WI38 (cell line): Measurements from ENCODE around the gene SLC34A1.
"Not testable (repeated sequence)": the region's sequence is repeated elsewhere in the genome, so short reads cannot be mapped to it uniquely, and the experiment has no call there.

Experiments
- H3K4me3 ChIP-seq: 2 replicates; pipeline ENCODE4 v1.5.1; 2011; ENCODE audit warnings: low read depth, mild to moderate bottlenecking, control low read depth, low read length
- CTCF ChIP-seq: IDR thresholded peaks from 2 replicates; pipeline ENCODE4 v1.5.1; 2012; ENCODE audit warnings: low read depth, mild to moderate bottlenecking, control low read depth, low read length

SLC34A1 gene

GRCh38 chr5:177409043-177409801, 25.0 kb downstream of the SLC34A1 start, which contains the start of gene F12:
TSS of gene F12 (minus strand) at chr5:177409564. CDS start at chr5:177409527, 37 bp downstream.
- no peak within 1 kb of the TSS for H3K4me3 ChIP-seq
- TF ChIP-seq CTCF = no peak

- H3K4me3 ChIP-seq = no peak overlapping the region
- no peak for TF ChIP-seq CTCF
These were observed 26.3 kb downstream of the SLC34A1 start for GRCh38 chr5:177410575-177410974.

GRCh38 chr5:177412603-177413233, 28.5 kb downstream of the SLC34A1 start:
- H3K4me3 ChIP-seq = no peak overlapping the region
- no peak for TF ChIP-seq CTCF

- TF ChIP-seq CTCF = no peak
- H3K4me3 ChIP-seq = no peak overlapping the region
These were observed 30.2 kb downstream of the SLC34A1 start for GRCh38 chr5:177414481-177414880.

GRCh38 chr5:177417081-177417480, 32.8 kb downstream of the SLC34A1 start:
- H3K4me3 ChIP-seq = not testable (repeated sequence)

GRCh38 chr5:177419046-177419445, 34.8 kb downstream of the SLC34A1 start:
- H3K4me3 ChIP-seq = no peak overlapping the region
- TF ChIP-seq CTCF = no peak

- H3K4me3 ChIP-seq = not testable (repeated sequence)
These were observed 36.2 kb downstream of the SLC34A1 start for GRCh38 chr5:177420472-177420871.

GRCh38 chr5:177421062-177421798, 37.0 kb downstream of the SLC34A1 start:
- no peak for TF ChIP-seq CTCF
- no peak overlapping the region for H3K4me3 ChIP-seq
